ENCODE data around the gene GRIN2A. TPM values are rescaled to one million over a fixed set of nuclear protein-coding genes. Genes with fewer than 3 reads are reported as not detected.

GRIN2A gene
- total RNA-seq, 3 donors from 2014 or later, result 0.29 to 0.33 TPM; not detected in 1

- Histone ChIP-seq H3K36me3 (no peaks in the 10 kb centered on the region), H3K4me1 (no peaks in the 10 kb centered on the region), H3K27me3 (peaks cover 0 to 3% of the 10 kb centered on the region in 2 donors), H3K9me3 (peaks cover 0 to 8% of the 10 kb centered on the region in 2 donors), H3K4me3 (no peak overlapping the region), H3K27ac (no peak overlapping the region)
- no peak for DNase-seq (ENCODE audit: low spot score in 2 of 2)
- TF ChIP-seq POLR2AphosphoS5 (IDR thresholded peaks at IDR 0.05), result no peak
- TF ChIP-seq POLR2A (IDR thresholded peaks at IDR 0.05), result no peak
- no peak for TF ChIP-seq CTCF (IDR thresholded peaks at IDR 0.05)
- intact Hi-C loops (cut with DNase I; ENCODE audit: low total_unique reads), result no loop called here
Observed at GRCh38 chr16:10205688-10206087, 23.5 kb upstream of the GRIN2A start.

GRCh38 chr16:10202649-10203048 is 20.4 kb upstream of the GRIN2A start:
- intact Hi-C loops (cut with DNase I; ENCODE audit: low total_unique reads), result no loop called here
- no peaks in the 10 kb centered on the region for H3K4me1 ChIP-seq
- H3K9me3 ChIP-seq, result peaks cover 0 to 8% of the 10 kb centered on the region in 2 donors
- DNase-seq (ENCODE audit: low spot score in 2 of 2), result no peak
- no peak overlapping the region for H3K4me3 ChIP-seq
- H3K27me3 ChIP-seq, result no peaks in the 10 kb centered on the region
- H3K36me3 ChIP-seq, result no peaks in the 10 kb centered on the region
- H3K27ac ChIP-seq, result no peak overlapping the region
- TF ChIP-seq POLR2A (IDR thresholded peaks at IDR 0.05) (no peak), POLR2AphosphoS5 (IDR thresholded peaks at IDR 0.05) (no peak), CTCF (IDR thresholded peaks at IDR 0.05) (no peak)

GRCh38 chr16:10200637-10201586 is 18.7 kb upstream of the GRIN2A start:
- Histone ChIP-seq H3K36me3 (no peaks in the 10 kb centered on the region), H3K27me3 (no peaks in the 10 kb centered on the region), H3K4me3 (no peak overlapping the region), H3K4me1 (no peaks in the 10 kb centered on the region), H3K27ac (no peak overlapping the region), H3K9me3 (peaks cover 0 to 8% of the 10 kb centered on the region in 2 donors)
- TF ChIP-seq POLR2AphosphoS5 (IDR thresholded peaks at IDR 0.05) (no peak), CTCF (IDR thresholded peaks at IDR 0.05) (no peak), POLR2A (IDR thresholded peaks at IDR 0.05) (no peak)
- intact Hi-C loops (cut with DNase I; ENCODE audit: low total_unique reads), result no loop called here
- DNase-seq (ENCODE audit: low spot score in 2 of 2), result no peak

- TF ChIP-seq CTCF (IDR thresholded peaks at IDR 0.05), result no peak
- no peak for TF ChIP-seq POLR2AphosphoS5 (IDR thresholded peaks at IDR 0.05)
- TF ChIP-seq POLR2A (IDR thresholded peaks at IDR 0.05), result no peak
- Histone ChIP-seq H3K27ac (no peak overlapping the region), H3K9me3 (no peaks in the 10 kb centered on the region), H3K27me3 (no peaks in the 10 kb centered on the region), H3K36me3 (no peaks in the 10 kb centered on the region), H3K4me1 (no peaks in the 10 kb centered on the region), H3K4me3 (no peak overlapping the region)
- intact Hi-C loops (cut with DNase I; ENCODE audit: low total_unique reads), result no loop called here
- DNase-seq (ENCODE audit: low spot score in 2 of 2), result no peak
Observed at GRCh38 chr16:10196999-10197398, 14.8 kb upstream of the GRIN2A start.

GRCh38 chr16:10191096-10191495 is 8.9 kb upstream of the GRIN2A start:
- intact Hi-C loops (cut with DNase I; ENCODE audit: low total_unique reads), result no loop called here
- H3K27ac ChIP-seq, result no peak overlapping the region
- no peak for DNase-seq (ENCODE audit: low spot score in 2 of 2)
- H3K9me3 ChIP-seq, result no peaks in the 10 kb centered on the region
- no peak overlapping the region for H3K4me3 ChIP-seq
- no peaks in the 10 kb centered on the region for H3K36me3 ChIP-seq
- no peaks in the 10 kb centered on the region for H3K4me1 ChIP-seq
- H3K27me3 ChIP-seq, result peaks cover 0 to 2% of the 10 kb centered on the region in 2 donors
- TF ChIP-seq CTCF (IDR thresholded peaks at IDR 0.05), result no peak
- TF ChIP-seq POLR2A (IDR thresholded peaks at IDR 0.05), result no peak
- TF ChIP-seq POLR2AphosphoS5 (IDR thresholded peaks at IDR 0.05), result no peak
